ENCODE measurements around the gene OR52E5. TPM values are rescaled to one million over a fixed set of nuclear protein-coding genes. Genes with fewer than 3 reads are reported as not detected.

OR52E5 gene
- total RNA-seq (not detected in 2 replicates), polyA plus RNA-seq (not detected in 2 replicates)

GRCh38 chr11:5892908-5893307 lies at the start of gene OR52E5:
OR52E5 (plus strand) TSS chr11:5893208; CDS start chr11:5900777, 7,569 bp downstream.
- Histone ChIP-seq H3K79me2 (no peaks in the 10 kb centered on the region), H3K36me3 (replicated peaks; ENCODE audit: insufficient read depth, low read depth) (no peaks in the 10 kb centered on the region), H3K4me1 (ENCODE audit: insufficient read depth) (no peaks in the 10 kb centered on the region), H3K4me2 (no peak within 1 kb of the TSS), H2AFZ (no peak within 1 kb of the TSS), H3K4me3 (no peak within 1 kb of the TSS), H3K27ac (no peak within 1 kb of the TSS), H3K9me3 (ENCODE audit: low read depth) (no peaks in the 10 kb centered on the region), H3K9me2 (replicated peaks; ENCODE audit: insufficient read depth) (no peaks in the 10 kb centered on the region), H3K27me3 (peaks cover 4% of the 10 kb centered on the region), H4K20me1 (ENCODE audit: insufficient read depth, poor library complexity, severe bottlenecking) (no peaks in the 10 kb centered on the region)
- DNase-seq (ENCODE audit: low spot score): no peak
- TF ChIP-seq CTCF (IDR thresholded peaks at IDR 0.05; ENCODE audit: poor library complexity) (no peak), EZH2 (IDR thresholded peaks at IDR 0.05; ENCODE audit: borderline replicate concordance) (no peak), EZH2phosphoT487 (IDR thresholded peaks at IDR 0.05; ENCODE audit: low read depth, severe bottlenecking, unreplicated experiment) (no peak)
- WGBS (ENCODE audit: low lambda C conversion rate, missing lambda C conversion rate): 82% methylated on average over 3 of the region's 3 CpGs

- Histone ChIP-seq H4K20me1 (ENCODE audit: insufficient read depth, poor library complexity, severe bottlenecking) (no peaks in the 10 kb centered on the region), H3K27me3 (no peaks in the 10 kb centered on the region), H3K9me2 (replicated peaks; ENCODE audit: insufficient read depth) (no peaks in the 10 kb centered on the region), H2AFZ (no peak overlapping the region), H3K79me2 (no peaks in the 10 kb centered on the region), H3K4me2 (no peak overlapping the region), H3K36me3 (replicated peaks; ENCODE audit: insufficient read depth, low read depth) (no peaks in the 10 kb centered on the region), H3K4me1 (ENCODE audit: insufficient read depth) (no peaks in the 10 kb centered on the region), H3K4me3 (no peak overlapping the region), H3K27ac (no peak overlapping the region), H3K9me3 (ENCODE audit: low read depth) (no peaks in the 10 kb centered on the region)
- TF ChIP-seq EZH2phosphoT487 (IDR thresholded peaks at IDR 0.05; ENCODE audit: low read depth, severe bottlenecking, unreplicated experiment) (no peak), CTCF (IDR thresholded peaks at IDR 0.05; ENCODE audit: poor library complexity) (no peak), EZH2 (IDR thresholded peaks at IDR 0.05; ENCODE audit: borderline replicate concordance) (no peak)
- 90% methylated on average over 1 of the region's 1 CpG for WGBS (ENCODE audit: low lambda C conversion rate, missing lambda C conversion rate)
- DNase-seq (ENCODE audit: low spot score): no peak
Observed at GRCh38 chr11:5846701-5847100, 46.3 kb upstream of the OR52E5 start.

GRCh38 chr11:5847711-5848110 lies 45.3 kb upstream of the OR52E5 start:
- Histone ChIP-seq H2AFZ (no peak overlapping the region), H4K20me1 (ENCODE audit: insufficient read depth, poor library complexity, severe bottlenecking) (no peaks in the 10 kb centered on the region), H3K79me2 (no peaks in the 10 kb centered on the region), H3K27ac (no peak overlapping the region), H3K36me3 (replicated peaks; ENCODE audit: insufficient read depth, low read depth) (no peaks in the 10 kb centered on the region), H3K9me2 (replicated peaks; ENCODE audit: insufficient read depth) (no peaks in the 10 kb centered on the region), H3K9me3 (ENCODE audit: low read depth) (no peaks in the 10 kb centered on the region), H3K4me2 (no peak overlapping the region), H3K4me1 (ENCODE audit: insufficient read depth) (no peaks in the 10 kb centered on the region), H3K27me3 (no peaks in the 10 kb centered on the region), H3K4me3 (no peak overlapping the region)
- DNase-seq (ENCODE audit: low spot score): no peak
- TF ChIP-seq CTCF (IDR thresholded peaks at IDR 0.05; ENCODE audit: poor library complexity) (no peak), EZH2 (IDR thresholded peaks at IDR 0.05; ENCODE audit: borderline replicate concordance) (no peak), EZH2phosphoT487 (IDR thresholded peaks at IDR 0.05; ENCODE audit: low read depth, severe bottlenecking, unreplicated experiment) (no peak)

- no peaks in the 10 kb centered on the region for H3K79me2 ChIP-seq
- H2AFZ ChIP-seq: no peak overlapping the region
- H3K9me2 ChIP-seq (replicated peaks; ENCODE audit: insufficient read depth): no peaks in the 10 kb centered on the region
- H3K4me1 ChIP-seq (ENCODE audit: insufficient read depth): no peaks in the 10 kb centered on the region
- H3K27me3 ChIP-seq: no peaks in the 10 kb centered on the region
- TF ChIP-seq EZH2 (IDR thresholded peaks at IDR 0.05; ENCODE audit: borderline replicate concordance): no peak
- TF ChIP-seq CTCF (IDR thresholded peaks at IDR 0.05; ENCODE audit: poor library complexity): no peak
- no peak for TF ChIP-seq EZH2phosphoT487 (IDR thresholded peaks at IDR 0.05; ENCODE audit: low read depth, severe bottlenecking, unreplicated experiment)
- H4K20me1 ChIP-seq (ENCODE audit: insufficient read depth, poor library complexity, severe bottlenecking): no peaks in the 10 kb centered on the region
- no peaks in the 10 kb centered on the region for H3K9me3 ChIP-seq (ENCODE audit: low read depth)
- DNase-seq (ENCODE audit: low spot score): no peak
- H3K36me3 ChIP-seq (replicated peaks; ENCODE audit: insufficient read depth, low read depth): no peaks in the 10 kb centered on the region
- WGBS (ENCODE audit: low lambda C conversion rate, missing lambda C conversion rate): 89% methylated on average over 1 of the region's 1 CpG
- H3K4me2 ChIP-seq: no peak overlapping the region
- no peak overlapping the region for H3K27ac ChIP-seq
- H3K4me3 ChIP-seq: no peak overlapping the region
Observed at GRCh38 chr11:5851002-5851401, 42.0 kb upstream of the OR52E5 start.

Measured in hepatocyte (in vitro differentiated cells).